Astrocyte of the cerebellum (primary cell): Measurements from ENCODE around the gene SEMA6C.
"Not testable (repeated sequence)": the region's sequence is repeated elsewhere in the genome, so short reads cannot be mapped to it uniquely, and the experiment has no call there.

ENCODE experiments used
- DNase-seq: peaks from one replicate; pipeline ENCODE4 v3.0.0-alpha.2; 2011; ENCODE audit warnings: low read depth
- H3K4me3 ChIP-seq: 2 replicates; pipeline ENCODE4 v1.5.1; 2011; ENCODE audit warnings: mild to moderate bottlenecking, low read depth, low read length, moderate library complexity
- CTCF ChIP-seq: IDR thresholded peaks from 2 replicates; pipeline ENCODE4 v1.5.1; 2012; ENCODE audit warnings: low read length, low read depth, moderate library complexity, mild to moderate bottlenecking; ENCODE audit errors: missing control alignments
- in situ Hi-C: cut with HindIII; loops from 2 replicates; pipeline ENCODE4 v1.10.0; 2017; ENCODE audit warnings: low sequenced_read_pairs

SEMA6C gene

GRCh38 chr1:151104630-151105029 lies 41.8 kb downstream of the SEMA6C start:
- no peak for TF ChIP-seq CTCF
- no peak for DNase-seq
- H3K4me3 ChIP-seq: no peak overlapping the region
- in situ Hi-C loops: no loop called here

- TF ChIP-seq CTCF: no peak
- no peak for DNase-seq
- H3K4me3 ChIP-seq: no peak overlapping the region
- in situ Hi-C loops: loop anchor here (5.0 kb wide), 1 partner anchor 44 kb away; no protein-coding TSS in a partner anchor
Observed at GRCh38 chr1:151098126-151098525, 48.3 kb downstream of the SEMA6C start.

- DNase-seq: not testable (repeated sequence)
- in situ Hi-C loops: loop anchor here (5.0 kb wide), 1 partner anchor 45 kb away; no protein-coding TSS in a partner anchor
Observed at GRCh38 chr1:151097426-151097825, 49.0 kb downstream of the SEMA6C start.

GRCh38 chr1:151085953-151086559 lies 60.4 kb downstream of the SEMA6C start:
- DNase-seq: no peak
- in situ Hi-C loops: no loop called here
- no peak overlapping the region for H3K4me3 ChIP-seq
- no peak for TF ChIP-seq CTCF

More at GRCh38 chr1:151097426-151097825, 49.0 kb downstream of the SEMA6C start:
- not testable (repeated sequence) for H3K4me3 ChIP-seq
